Stimulated activated naive CD8-positive, alpha-beta T cell treated with anti-CD3 and anti-CD28 coated beads, Interleukin-15, Interleukin-2, amounts not matched to agents 100 U/mL and 50 U/mL, for 24 hours (primary cell): ENCODE data around the gene MEGF11.
"Not testable (repeated sequence)": the region's sequence is repeated elsewhere in the genome, so short reads cannot be mapped to it uniquely, and the experiment has no call there.

ENCODE experiments used
- ATAC-seq: fragments of 150-1000 bp; cut with Tn5 transposase; one replicate; pipeline ENCODE4 v1.10.0; 2021
- DNase-seq: peaks from one replicate; pipeline ENCODE4 v3.0.0; 2021

Gene MEGF11

DNA sequence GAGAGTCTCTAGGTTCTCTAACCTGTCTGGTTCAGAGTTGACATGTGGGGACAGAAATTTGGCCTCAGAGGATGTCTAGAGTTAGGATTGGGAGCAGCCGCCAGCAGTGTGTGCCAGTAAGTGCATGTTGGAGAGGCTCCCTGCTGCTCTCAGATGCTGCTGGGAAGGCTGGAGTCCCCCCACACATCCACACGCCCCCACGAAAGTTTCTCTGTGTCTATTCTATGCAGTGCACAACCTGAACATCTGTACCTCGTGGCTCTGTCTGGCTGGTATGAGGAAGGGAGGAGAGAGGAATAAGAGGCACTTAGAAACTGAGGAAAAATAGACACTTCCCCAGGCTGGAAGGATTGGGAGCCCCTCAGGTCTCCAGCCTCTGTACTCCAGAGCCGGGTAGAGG is 252.5 kb downstream of the MEGF11 start:
- ATAC-seq (no peak), DNase-seq (no peak)

GRCh38 chr15:65998486-65998885 is 255.1 kb downstream of the MEGF11 start:
- DNase-seq (no peak), ATAC-seq (no peak)

GRCh38 chr15:65996901-65997300 is 256.6 kb downstream of the MEGF11 start:
- no peak for ATAC-seq
- no peak for DNase-seq

GRCh38 chr15:65994832-65995231 is 258.7 kb downstream of the MEGF11 start:
- DNase-seq (no peak), ATAC-seq (no peak)

DNA sequence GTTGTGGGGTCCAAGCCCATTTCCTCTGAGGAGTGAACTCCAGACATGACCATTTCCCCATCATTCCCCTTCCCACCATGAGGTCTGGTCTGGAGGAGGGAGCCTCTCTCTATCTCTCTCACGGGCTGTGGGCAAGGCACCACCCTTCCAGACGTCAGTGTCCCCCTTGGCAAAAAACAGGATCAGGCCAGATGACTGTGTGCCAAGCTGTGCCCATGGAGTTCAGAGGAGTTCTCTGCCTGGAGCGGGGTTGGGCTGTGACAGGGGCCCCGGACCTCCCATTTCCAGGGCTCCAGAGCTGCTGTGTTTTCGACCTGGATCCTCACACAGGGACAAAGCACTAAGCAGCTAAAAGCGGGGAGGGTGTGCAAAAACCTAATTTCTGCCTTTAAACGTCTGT is 259.8 kb downstream of the MEGF11 start:
- no peak for DNase-seq
- no peak for ATAC-seq

- no peak for DNase-seq
- no peak for ATAC-seq
These were observed 260.3 kb downstream of the MEGF11 start for GRCh38 chr15:65993236-65993635.

- no peak for DNase-seq
These were observed 261.6 kb downstream of the MEGF11 start for GRCh38 chr15:65991721-65992483.

GRCh38 chr15:65990298-65990981 is 263.1 kb downstream of the MEGF11 start:
- DNase-seq, result no peak
- ATAC-seq, result no peak

More at GRCh38 chr15:65991721-65992483, 261.6 kb downstream of the MEGF11 start:
- ATAC-seq, result no peak

DNA sequence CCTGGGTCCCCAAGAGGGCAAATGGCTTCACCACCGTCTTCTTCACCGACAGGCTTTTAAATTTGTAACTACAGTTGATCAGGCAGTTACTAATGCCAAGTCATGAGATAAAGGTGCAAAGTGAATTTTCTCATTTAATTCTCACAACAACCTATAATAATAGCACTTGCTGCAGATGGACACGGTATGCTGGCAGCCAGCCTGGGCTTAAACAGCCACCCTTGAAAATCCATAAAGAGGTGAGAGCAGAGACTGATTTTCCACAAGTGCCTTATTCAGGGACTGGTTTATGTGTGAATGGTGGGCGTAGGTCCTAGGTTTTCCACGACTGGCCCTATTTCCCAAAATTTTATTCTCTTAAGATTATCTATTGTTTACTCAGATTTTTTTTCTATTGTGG is 266.4 kb downstream of the MEGF11 start:
- ATAC-seq (no peak), DNase-seq (no peak)

GRCh38 chr15:65986416-65986815 is 267.1 kb downstream of the MEGF11 start:
- DNase-seq (no peak), ATAC-seq (no peak)

GRCh38 chr15:65985387-65985786 is 268.2 kb downstream of the MEGF11 start:
- ATAC-seq (no peak), DNase-seq (no peak)

GRCh38 chr15:65982627-65983322 is 270.8 kb downstream of the MEGF11 start:
- ATAC-seq, result no peak
- no peak for DNase-seq

DNA sequence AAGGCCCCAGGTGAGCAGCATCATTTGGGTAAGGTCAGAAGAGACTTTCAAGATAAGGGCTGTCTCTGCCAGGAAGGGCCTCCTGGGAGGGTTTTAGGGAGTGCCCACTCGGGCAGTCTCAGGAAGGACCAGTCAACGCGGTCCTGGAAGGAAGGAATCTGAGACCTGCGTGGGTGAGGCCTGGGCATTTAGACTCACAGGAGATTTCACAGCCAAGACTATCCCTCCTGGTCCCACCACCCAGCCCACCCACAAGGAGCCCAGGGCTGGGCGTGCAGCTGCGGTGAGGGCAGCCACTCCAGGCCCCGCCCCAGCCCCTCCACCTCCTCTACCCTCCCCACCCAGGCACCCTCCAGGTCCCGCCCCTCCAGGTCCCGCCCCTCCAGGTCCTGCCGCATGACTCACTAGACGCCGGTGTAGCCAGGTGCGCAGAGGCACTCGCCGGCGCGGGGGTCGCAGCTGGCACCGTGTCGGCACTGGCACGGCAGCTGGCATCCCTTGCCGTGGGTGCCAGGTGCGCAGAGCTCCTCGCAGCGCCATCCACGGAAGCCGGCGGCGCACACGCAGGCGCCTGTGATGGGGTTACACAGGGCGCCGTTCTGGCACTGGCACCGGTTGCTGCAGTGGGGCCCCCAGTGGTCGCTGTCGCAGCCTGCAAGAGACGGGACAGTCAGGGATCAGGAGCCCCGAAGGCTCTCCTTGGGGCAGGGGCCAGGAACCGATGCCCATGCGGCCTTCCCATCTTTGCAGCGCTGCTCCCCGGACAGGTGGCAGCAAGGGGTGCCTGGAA is 271.5 kb downstream of the MEGF11 start:
- peak; percentile 78 for ATAC-seq
- DNase-seq, result peak; percentile 56

- DNase-seq (peak; percentile 33), ATAC-seq (no peak)
These were observed 272.6 kb downstream of the MEGF11 start for GRCh38 chr15:65980824-65981456.

DNA sequence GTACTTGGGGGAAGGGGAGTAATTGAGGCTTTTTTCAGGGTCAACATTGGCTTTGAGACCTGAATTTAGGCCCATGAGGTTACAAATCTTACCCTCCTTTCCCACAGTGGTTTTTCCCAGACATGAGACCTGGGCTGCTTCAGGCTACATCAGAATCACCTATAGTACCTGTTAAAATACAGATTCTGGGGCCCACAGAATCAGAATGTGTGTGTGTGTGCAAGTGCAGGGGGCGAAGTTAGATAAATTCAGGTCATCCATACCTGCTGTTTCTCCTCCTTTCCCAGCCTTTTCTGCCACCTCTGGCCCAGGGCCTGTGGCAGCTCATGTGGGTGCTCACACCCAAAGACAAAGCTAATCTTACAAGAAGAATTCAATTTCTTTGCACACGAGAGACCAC is 273.7 kb downstream of the MEGF11 start:
- no peak for DNase-seq
- no peak for ATAC-seq

DNA sequence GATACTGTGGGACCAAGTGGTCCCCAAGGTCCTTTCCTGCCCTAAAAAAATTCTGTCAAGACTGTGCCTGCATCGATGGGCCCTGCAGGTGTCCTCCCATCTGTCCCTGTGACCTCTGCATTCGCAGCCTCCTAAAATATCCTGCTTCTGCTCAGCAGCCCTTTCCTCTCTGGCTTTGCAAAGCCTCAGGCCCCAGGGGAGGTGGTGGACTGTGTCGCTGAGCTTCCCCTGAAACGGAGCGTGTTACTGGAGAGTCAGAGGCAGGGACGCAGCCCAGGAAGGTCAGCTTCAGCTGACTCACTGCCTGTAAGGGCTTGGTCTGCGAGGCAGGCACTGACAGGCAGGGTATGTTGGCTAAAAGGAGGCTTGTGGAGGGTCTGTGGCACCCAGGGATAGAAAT is 274.2 kb downstream of the MEGF11 start:
- no peak for DNase-seq
- no peak for ATAC-seq

DNA sequence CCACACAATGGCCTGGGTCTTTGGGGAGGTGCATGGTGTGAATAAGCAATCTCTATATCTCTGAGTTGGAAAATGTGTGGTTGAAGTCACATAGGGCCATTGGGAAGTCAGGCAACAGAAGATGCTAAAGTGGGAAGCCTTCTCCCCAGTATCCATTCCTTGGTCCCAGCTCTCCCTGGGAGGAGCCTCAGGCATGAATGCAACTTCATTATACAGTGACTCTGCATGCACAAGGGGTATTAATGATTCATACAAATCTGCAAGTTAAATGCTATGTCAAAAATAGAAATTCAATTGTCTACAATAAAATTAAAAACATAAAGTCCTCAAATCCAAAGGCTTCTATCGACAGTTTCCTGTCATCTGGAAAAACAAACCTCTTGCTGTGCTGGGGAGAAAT is 275.4 kb downstream of the MEGF11 start:
- ATAC-seq (no peak), DNase-seq (no peak)

DNA sequence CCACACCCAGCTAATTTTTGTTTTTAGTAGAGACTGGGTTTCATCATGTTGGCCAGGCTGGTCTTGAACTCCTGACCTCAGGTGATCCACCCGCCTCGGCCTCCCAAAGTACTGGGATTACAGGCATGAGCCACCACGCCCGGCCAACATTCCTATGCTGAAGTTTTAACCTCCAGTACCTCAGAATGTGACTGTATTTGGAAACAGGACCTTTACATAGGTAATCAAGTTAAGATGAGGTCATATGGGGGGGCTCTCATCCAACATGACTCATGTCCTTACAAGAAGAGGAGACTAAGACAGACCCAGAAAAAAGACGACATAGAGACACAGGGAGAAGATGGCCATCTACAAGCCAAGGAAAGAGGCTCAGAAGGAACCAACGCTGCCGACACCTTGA is 277.4 kb downstream of the MEGF11 start:
- not testable (repeated sequence) for ATAC-seq, DNase-seq

- DNase-seq (no peak), ATAC-seq (no peak)
These were observed 281.9 kb downstream of the MEGF11 start for GRCh38 chr15:65971741-65971995.

DNA sequence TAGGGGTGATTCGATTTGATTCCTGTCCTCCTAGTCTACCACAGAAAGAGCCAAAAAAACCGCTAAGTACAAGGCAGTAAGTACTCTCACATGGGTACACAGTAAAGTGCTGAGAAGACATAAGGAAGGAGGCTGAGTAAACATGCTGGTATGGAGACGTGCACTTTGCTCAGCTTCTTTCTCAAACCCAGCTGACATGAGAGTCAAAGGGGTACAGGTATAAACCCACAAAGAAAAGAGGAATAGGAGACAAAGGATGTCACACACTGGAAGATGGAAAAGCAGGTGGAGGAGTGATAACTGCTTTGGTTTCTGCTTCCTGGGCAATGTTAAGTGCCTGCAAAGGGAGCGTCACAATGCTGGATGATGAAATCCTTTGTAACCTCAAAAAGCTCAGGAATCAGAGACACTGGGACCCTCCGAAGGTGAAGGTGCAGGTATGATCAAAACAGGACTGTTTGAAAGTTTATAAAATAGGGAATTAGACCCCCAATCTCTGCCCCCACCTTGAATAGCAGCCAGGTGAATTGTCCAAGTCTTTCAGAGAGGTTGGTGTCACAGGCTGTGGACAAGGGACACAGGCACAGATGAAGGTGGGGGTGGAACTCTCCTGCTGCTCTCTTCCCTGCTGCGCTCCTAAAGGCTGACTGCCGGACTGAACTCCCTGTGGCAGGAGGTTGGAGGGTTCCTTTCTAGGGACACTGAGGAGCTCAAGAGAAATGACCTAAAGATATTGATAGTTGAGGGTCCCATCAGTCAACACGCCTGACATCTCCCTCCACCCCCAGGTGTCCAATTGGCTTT is 282.4 kb downstream of the MEGF11 start:
- DNase-seq (no peak), ATAC-seq (no peak)
